SK-N-SH (cell line): ENCODE measurements around the gene PPP2R5C. TPM values are rescaled to one million over a fixed set of nuclear protein-coding genes. Genes with fewer than 3 reads are reported as not detected.

ENCODE experiments used
- CTCF ChIA-PET: fragments of 300-600, 350-600 bp; formaldehyde crosslinking; extraction: SDS; loops from one replicate; lab custom pipeline; 2021; lab: Yijun Ruan, JAX
- POLR2A ChIA-PET: fragments of 350-600 bp; sonication (Branson Sonifier 250); formaldehyde crosslinking; extraction: SDS; loops from one replicate; lab custom pipeline; 2020; ENCODE audit warnings: antibody characterized with exemption, inconsistent platforms; lab: Yijun Ruan, JAX
- DNase-seq: peaks from one replicate; pipeline ENCODE4 v3.0.0; 2012
- H2AFZ ChIP-seq: fragments of 200-600 bp; sonication (generic); 2 replicates; pipeline ENCODE4 v1.8.1; 2016; ENCODE audit warnings: antibody characterized with exemption, mild to moderate bottlenecking, low read depth
- H3F3A ChIP-seq: fragments of 200-600 bp; sonication (generic); replicated peaks from 2 replicates; pipeline ENCODE3; 2016; ENCODE audit warnings: antibody characterized with exemption, mild to moderate bottlenecking; ENCODE audit not compliant: insufficient read depth
- H3K27ac ChIP-seq, 2 experiments: fragments of 200-500 bp in 1 of 2; fragments of 200-600 bp in 1 of 2; sonication (Bioruptor generic) in 1 of 2; sonication (generic), shearing (Covaris generic) in 1 of 2; 2 replicates each; pipeline versions ENCODE4 v1.5.1 to v1.6.1; 2014 to 2016; ENCODE audit warnings: low read depth in 2 of 2, inconsistent platforms in 1 of 2, low read length in 1 of 2, mild to moderate bottlenecking in 1 of 2, mixed read lengths in 1 of 2
- H3K27me3 ChIP-seq: fragments of 200-600 bp; sonication (generic), shearing (Covaris generic); 2 replicates; pipeline ENCODE4 v1.6.1; 2016; ENCODE audit warnings: mixed run types; ENCODE audit not compliant: insufficient read depth
- H3K36me3 ChIP-seq, 2 experiments: fragments of 200-500 bp in 1 of 2; fragments of 200-600 bp in 1 of 2; sonication (Bioruptor generic) in 1 of 2; sonication (generic) in 1 of 2; replicated peaks in 1 of 2; 2 replicates each; pipeline versions ENCODE3 to v1.5.1; 2014 to 2016; ENCODE audit warnings: low read length in 1 of 2, mild to moderate bottlenecking in 1 of 2; ENCODE audit not compliant: insufficient read depth in 2 of 2, control insufficient read depth in 1 of 2
- H3K4me1 ChIP-seq, 2 experiments: fragments of 200-500 bp in 1 of 2; fragments of 200-600 bp in 1 of 2; sonication (Bioruptor generic) in 1 of 2; sonication (generic), shearing (Covaris generic) in 1 of 2; 2 replicates each; pipeline versions ENCODE4 v1.5.1 to v1.6.1; 2014 to 2016; ENCODE audit warnings: low read depth in 1 of 2, low read length in 1 of 2, mixed run types in 1 of 2; ENCODE audit not compliant: insufficient read depth in 2 of 2, control insufficient read depth in 1 of 2
- H3K4me2 ChIP-seq: fragments of 200-600 bp; sonication (generic), shearing (Covaris generic); 2 replicates; pipeline ENCODE4 v1.6.1; 2017; ENCODE audit warnings: mixed run types
- H3K4me3 ChIP-seq, 2 experiments: fragments of 200-500 bp in 1 of 2; fragments of 200-600 bp in 1 of 2; sonication (Bioruptor generic) in 1 of 2; sonication (generic), shearing (Covaris generic) in 1 of 2; 2 replicates each; pipeline versions ENCODE4 v1.5.1 to v1.8.1; 2014 to 2016; ENCODE audit warnings: low read depth in 2 of 2, inconsistent platforms in 1 of 2, low read length in 1 of 2, mild to moderate bottlenecking in 1 of 2, mixed read lengths in 1 of 2, moderate library complexity in 1 of 2
- H3K79me2 ChIP-seq: fragments of 200-600 bp; sonication (generic); 2 replicates; pipeline ENCODE4 v1.8.1; 2017; ENCODE audit warnings: mild to moderate bottlenecking; ENCODE audit not compliant: insufficient read depth
- H3K9ac ChIP-seq: fragments of 200-600 bp; sonication (generic); 2 replicates; pipeline ENCODE4 v1.6.1; 2017; ENCODE audit warnings: mixed run types
- H3K9me2 ChIP-seq: fragments of 200-600 bp; sonication (generic); 2 replicates; pipeline ENCODE4 v1.6.1; 2017; ENCODE audit warnings: mixed run types
- H3K9me3 ChIP-seq: fragments of 200-600 bp; sonication (generic); 2 replicates; pipeline ENCODE4 v1.6.1; 2017; ENCODE audit warnings: mixed run types, mild to moderate bottlenecking, moderate library complexity
- H4K20me1 ChIP-seq: fragments of 200-600 bp; sonication (generic); 2 replicates; pipeline ENCODE4 v1.6.1; 2017; ENCODE audit warnings: mild to moderate bottlenecking, mixed run types; ENCODE audit not compliant: insufficient read depth
- CHD2 ChIP-seq: fragments of 150-350 bp; IDR thresholded peaks from 2 replicates; pipeline ENCODE4 v1.6.1; 2018; ENCODE audit warnings: low read length; ENCODE audit not compliant: partially characterized antibody
- ELF1 ChIP-seq: IDR thresholded peaks from 2 replicates; pipeline ENCODE4 v1.4.0; 2012
- EP300 ChIP-seq, 2 experiments: IDR thresholded peaks; 2 replicates each; pipeline versions ENCODE4 v1.4.0 to v1.6.1; 2012; ENCODE audit warnings: borderline replicate concordance in 1 of 2, low read depth in 1 of 2, low read length in 1 of 2
- EZH2phosphoT487 ChIP-seq: fragments of 200-600 bp; sonication (generic); IDR thresholded peaks from 2 replicates; pipeline ENCODE4 v1.6.1; 2017; ENCODE audit warnings: low read depth, mixed run types, mild to moderate bottlenecking, antibody characterized with exemption, moderate library complexity, borderline replicate concordance
- MXI1 ChIP-seq: IDR thresholded peaks from 2 replicates; pipeline ENCODE4 v1.6.1; 2012; ENCODE audit warnings: mild to moderate bottlenecking, low read depth, low read length, improper control_type of control experiment
- NFIC ChIP-seq: IDR thresholded peaks from 2 replicates; pipeline ENCODE4 v1.4.0; 2012; ENCODE audit warnings: borderline replicate concordance
- POLR2AphosphoS5 ChIP-seq: IDR thresholded peaks from 2 replicates; pipeline ENCODE4 v1.6.1; 2012; ENCODE audit warnings: low read depth, low read length
- RCOR1 ChIP-seq: fragments of 150-350 bp; IDR thresholded peaks from 2 replicates; pipeline ENCODE4 v1.6.1; 2017; ENCODE audit warnings: antibody characterized with exemption, low read length
- RXRA ChIP-seq: IDR thresholded peaks from 2 replicates; pipeline ENCODE4 v1.4.0; 2012; ENCODE audit warnings: low read depth, mild to moderate bottlenecking, borderline replicate concordance
- SIN3A ChIP-seq: IDR thresholded peaks from 2 replicates; pipeline ENCODE4 v1.6.1; 2012; ENCODE audit warnings: low read depth, mild to moderate bottlenecking, low read length, moderate library complexity, borderline replicate concordance
- SMC3 ChIP-seq: IDR thresholded peaks from 2 replicates; pipeline ENCODE4 v1.6.1; 2012; ENCODE audit warnings: low read depth, low read length, improper control_type of control experiment
- TAF1 ChIP-seq: IDR thresholded peaks from 2 replicates; pipeline ENCODE4 v1.6.1; 2012; ENCODE audit warnings: low read depth, mild to moderate bottlenecking, low read length, moderate library complexity, borderline replicate concordance
- TCF12 ChIP-seq: IDR thresholded peaks from 2 replicates; pipeline ENCODE4 v1.4.0; 2012
- WGBS: methylation state at CpG from one replicate; pipeline ENCODE4 v1.1.6; 2017; ENCODE audit warnings: low lambda C conversion rate; 5-methylcytosine and 5-hydroxymethylcytosine counted together
- polyA plus RNA-seq, 3 experiments: library from polyadenylated mRNA; depleted of rRNA; stranded (reverse); fragments of >200 nt; gene quantifications; 2 replicates each; pipeline ENCODE4 v1.2.3, GENCODE V29; 2012
- TF ChIP-seq, protein P1 (sequence below): IDR thresholded peaks from 2 replicates; pipeline ENCODE4 v1.6.1; 2012; ENCODE audit warnings: mild to moderate bottlenecking, low read depth, low read length, moderate library complexity
- TF ChIP-seq, protein P2 (sequence below): IDR thresholded peaks from 2 replicates; pipeline ENCODE4 v1.4.0; 2012; ENCODE audit warnings: low read depth, borderline replicate concordance
- TF ChIP-seq, protein P3 (sequence below): fragments of 200-600 bp; sonication (generic); IDR thresholded peaks from 2 replicates; pipeline ENCODE4 v1.6.1; 2017; ENCODE audit warnings: antibody characterized with exemption, mild to moderate bottlenecking, moderate library complexity
- TF ChIP-seq, protein P4 (sequence below): fragments of 150-350 bp; IDR thresholded peaks from 2 replicates; pipeline ENCODE4 v1.6.1; 2016; ENCODE audit warnings: mild to moderate bottlenecking, low read depth, low read length

PPP2R5C gene
- polyA plus RNA-seq, 1 of the 3 experiments (the other 2 are of a cell fraction) = 43.7 TPM

DNA sequence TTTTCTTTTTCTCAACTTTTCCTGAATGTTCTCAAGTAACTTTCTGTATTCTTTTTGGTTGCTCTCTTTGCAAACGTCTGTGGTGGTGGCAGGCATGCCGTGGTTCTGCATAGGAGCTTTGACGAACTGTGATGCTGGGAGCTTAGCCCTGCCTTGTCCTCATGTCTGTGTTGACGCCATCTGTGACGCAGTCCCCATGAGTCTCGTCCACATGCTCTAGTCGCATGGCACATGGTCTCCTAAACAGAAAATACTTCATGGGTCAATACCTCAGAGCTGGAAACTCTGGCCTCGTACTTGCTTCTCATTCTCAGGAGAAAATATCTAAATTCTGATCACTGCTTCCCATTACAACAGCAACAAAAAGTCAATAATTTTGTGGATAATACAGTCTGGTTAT is 152.6 kb downstream of the PPP2R5C start:
- no peaks in the 10 kb centered on the region for H3K79me2 ChIP-seq
- H2AFZ ChIP-seq = no peak overlapping the region
- TF ChIP-seq EZH2phosphoT487 (no peak), RXRA (no peak), MXI1 (no peak), POLR2AphosphoS5 (no peak), EP300 (IDR thresholded peaks at IDR 0.05; ENCODE audit: borderline replicate concordance in 1 of 2, low read depth in 1 of 2, low read length in 1 of 2) (no peak), TAF1 (no peak), TCF12 (no peak), SMC3 (no peak), CHD2 (no peak), ELF1 (no peak), RCOR1 (no peak), NFIC (no peak), SIN3A (no peak)
- TF ChIP-seq, protein P1, sequence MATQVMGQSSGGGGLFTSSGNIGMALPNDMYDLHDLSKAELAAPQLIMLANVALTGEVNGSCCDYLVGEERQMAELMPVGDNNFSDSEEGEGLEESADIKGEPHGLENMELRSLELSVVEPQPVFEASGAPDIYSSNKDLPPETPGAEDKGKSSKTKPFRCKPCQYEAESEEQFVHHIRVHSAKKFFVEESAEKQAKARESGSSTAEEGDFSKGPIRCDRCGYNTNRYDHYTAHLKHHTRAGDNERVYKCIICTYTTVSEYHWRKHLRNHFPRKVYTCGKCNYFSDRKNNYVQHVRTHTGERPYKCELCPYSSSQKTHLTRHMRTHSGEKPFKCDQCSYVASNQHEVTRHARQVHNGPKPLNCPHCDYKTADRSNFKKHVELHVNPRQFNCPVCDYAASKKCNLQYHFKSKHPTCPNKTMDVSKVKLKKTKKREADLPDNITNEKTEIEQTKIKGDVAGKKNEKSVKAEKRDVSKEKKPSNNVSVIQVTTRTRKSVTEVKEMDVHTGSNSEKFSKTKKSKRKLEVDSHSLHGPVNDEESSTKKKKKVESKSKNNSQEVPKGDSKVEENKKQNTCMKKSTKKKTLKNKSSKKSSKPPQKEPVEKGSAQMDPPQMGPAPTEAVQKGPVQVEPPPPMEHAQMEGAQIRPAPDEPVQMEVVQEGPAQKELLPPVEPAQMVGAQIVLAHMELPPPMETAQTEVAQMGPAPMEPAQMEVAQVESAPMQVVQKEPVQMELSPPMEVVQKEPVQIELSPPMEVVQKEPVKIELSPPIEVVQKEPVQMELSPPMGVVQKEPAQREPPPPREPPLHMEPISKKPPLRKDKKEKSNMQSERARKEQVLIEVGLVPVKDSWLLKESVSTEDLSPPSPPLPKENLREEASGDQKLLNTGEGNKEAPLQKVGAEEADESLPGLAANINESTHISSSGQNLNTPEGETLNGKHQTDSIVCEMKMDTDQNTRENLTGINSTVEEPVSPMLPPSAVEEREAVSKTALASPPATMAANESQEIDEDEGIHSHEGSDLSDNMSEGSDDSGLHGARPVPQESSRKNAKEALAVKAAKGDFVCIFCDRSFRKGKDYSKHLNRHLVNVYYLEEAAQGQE = no peak
- TF ChIP-seq, protein P2, sequence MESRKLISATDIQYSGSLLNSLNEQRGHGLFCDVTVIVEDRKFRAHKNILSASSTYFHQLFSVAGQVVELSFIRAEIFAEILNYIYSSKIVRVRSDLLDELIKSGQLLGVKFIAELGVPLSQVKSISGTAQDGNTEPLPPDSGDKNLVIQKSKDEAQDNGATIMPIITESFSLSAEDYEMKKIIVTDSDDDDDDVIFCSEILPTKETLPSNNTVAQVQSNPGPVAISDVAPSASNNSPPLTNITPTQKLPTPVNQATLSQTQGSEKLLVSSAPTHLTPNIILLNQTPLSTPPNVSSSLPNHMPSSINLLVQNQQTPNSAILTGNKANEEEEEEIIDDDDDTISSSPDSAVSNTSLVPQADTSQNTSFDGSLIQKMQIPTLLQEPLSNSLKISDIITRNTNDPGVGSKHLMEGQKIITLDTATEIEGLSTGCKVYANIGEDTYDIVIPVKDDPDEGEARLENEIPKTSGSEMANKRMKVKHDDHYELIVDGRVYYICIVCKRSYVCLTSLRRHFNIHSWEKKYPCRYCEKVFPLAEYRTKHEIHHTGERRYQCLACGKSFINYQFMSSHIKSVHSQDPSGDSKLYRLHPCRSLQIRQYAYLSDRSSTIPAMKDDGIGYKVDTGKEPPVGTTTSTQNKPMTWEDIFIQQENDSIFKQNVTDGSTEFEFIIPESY = no peak
- TF ChIP-seq, protein P3, sequence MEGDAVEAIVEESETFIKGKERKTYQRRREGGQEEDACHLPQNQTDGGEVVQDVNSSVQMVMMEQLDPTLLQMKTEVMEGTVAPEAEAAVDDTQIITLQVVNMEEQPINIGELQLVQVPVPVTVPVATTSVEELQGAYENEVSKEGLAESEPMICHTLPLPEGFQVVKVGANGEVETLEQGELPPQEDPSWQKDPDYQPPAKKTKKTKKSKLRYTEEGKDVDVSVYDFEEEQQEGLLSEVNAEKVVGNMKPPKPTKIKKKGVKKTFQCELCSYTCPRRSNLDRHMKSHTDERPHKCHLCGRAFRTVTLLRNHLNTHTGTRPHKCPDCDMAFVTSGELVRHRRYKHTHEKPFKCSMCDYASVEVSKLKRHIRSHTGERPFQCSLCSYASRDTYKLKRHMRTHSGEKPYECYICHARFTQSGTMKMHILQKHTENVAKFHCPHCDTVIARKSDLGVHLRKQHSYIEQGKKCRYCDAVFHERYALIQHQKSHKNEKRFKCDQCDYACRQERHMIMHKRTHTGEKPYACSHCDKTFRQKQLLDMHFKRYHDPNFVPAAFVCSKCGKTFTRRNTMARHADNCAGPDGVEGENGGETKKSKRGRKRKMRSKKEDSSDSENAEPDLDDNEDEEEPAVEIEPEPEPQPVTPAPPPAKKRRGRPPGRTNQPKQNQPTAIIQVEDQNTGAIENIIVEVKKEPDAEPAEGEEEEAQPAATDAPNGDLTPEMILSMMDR = no peak
- TF ChIP-seq, protein P4, sequence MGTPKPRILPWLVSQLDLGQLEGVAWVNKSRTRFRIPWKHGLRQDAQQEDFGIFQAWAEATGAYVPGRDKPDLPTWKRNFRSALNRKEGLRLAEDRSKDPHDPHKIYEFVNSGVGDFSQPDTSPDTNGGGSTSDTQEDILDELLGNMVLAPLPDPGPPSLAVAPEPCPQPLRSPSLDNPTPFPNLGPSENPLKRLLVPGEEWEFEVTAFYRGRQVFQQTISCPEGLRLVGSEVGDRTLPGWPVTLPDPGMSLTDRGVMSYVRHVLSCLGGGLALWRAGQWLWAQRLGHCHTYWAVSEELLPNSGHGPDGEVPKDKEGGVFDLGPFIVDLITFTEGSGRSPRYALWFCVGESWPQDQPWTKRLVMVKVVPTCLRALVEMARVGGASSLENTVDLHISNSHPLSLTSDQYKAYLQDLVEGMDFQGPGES = no peak
- peaks cover 28 to 41% of the 10 kb centered on the region in 2 experiments for H3K36me3 ChIP-seq
- no peak overlapping the region for H3K9ac ChIP-seq
- H3K4me2 ChIP-seq = no peak overlapping the region
- no peaks in the 10 kb centered on the region for H3K9me3 ChIP-seq
- H3K9me2 ChIP-seq = no peaks in the 10 kb centered on the region
- ChIA-PET CTCF (no interaction called here), POLR2A (interaction anchor here (0.6 kb wide), 1 partner anchor 587 kb away, joined by 3 read pairs; no protein-coding TSS in a partner anchor)
- 96% methylated on average over 8 of the region's 8 CpGs for WGBS
- no peaks in the 10 kb centered on the region for H3F3A ChIP-seq
- no peaks in the 10 kb centered on the region for H3K4me1 ChIP-seq
- H3K4me3 ChIP-seq = no peak overlapping the region
- no peak overlapping the region for H3K27ac ChIP-seq
- H4K20me1 ChIP-seq = no peaks in the 10 kb centered on the region
- H3K27me3 ChIP-seq = no peaks in the 10 kb centered on the region
- DNase-seq = no peak
